GM12864 (cell line): ENCODE measurements around the gene AOPEP.

Experiments
- DNase-seq: peaks from one replicate; pipeline ENCODE4 v3.0.0-alpha.2; 2011; ENCODE audit warnings: low read depth
- H3K4me3 ChIP-seq: 2 replicates; pipeline ENCODE4 v1.5.1; 2011; ENCODE audit warnings: mild to moderate bottlenecking, low read depth, low read length, control low read depth
- CTCF ChIP-seq: IDR thresholded peaks from 2 replicates; pipeline ENCODE4 v1.5.1; 2011; ENCODE audit warnings: low read depth, mild to moderate bottlenecking, moderate library complexity, low read length, control low read depth, inconsistent platforms; ENCODE audit errors: missing control alignments

Gene AOPEP

GRCh38 chr9:94941211-94941875 lies 214.8 kb downstream of the AOPEP start:
- DNase-seq: no peak
- no peak for TF ChIP-seq CTCF
- no peak overlapping the region for H3K4me3 ChIP-seq

- no peak for TF ChIP-seq CTCF
- no peak overlapping the region for H3K4me3 ChIP-seq
Measured at GRCh38 chr9:94944626-94945025, 218.1 kb downstream of the AOPEP start.

GRCh38 chr9:94945197-94946144 lies 219.0 kb downstream of the AOPEP start:
- TF ChIP-seq CTCF: no peak
- H3K4me3 ChIP-seq: no peak overlapping the region
- DNase-seq: no peak

More at GRCh38 chr9:94944626-94945025, 218.1 kb downstream of the AOPEP start:
- no peak for DNase-seq

DNA sequence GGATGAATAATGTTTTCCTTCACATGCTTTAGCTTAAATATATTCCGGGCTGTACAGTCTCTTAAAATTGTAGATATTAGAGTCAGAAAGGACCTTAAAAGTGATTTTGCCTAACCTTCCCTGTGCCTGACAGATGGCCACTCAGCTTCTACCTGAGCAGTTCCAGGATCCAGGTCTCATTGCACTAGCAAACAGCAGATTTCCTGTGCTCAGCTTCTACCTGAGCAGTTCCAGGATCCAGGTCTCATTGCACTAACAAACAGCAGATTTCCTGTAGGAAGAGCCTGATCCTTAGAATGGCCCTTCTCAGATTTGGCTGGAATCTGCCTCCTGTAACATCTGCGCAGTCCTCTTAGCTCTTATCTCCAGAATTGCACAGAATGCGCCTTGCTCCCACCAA lies 219.8 kb downstream of the AOPEP start:
- no peak for TF ChIP-seq CTCF
- H3K4me3 ChIP-seq: no peak overlapping the region
- DNase-seq: no peak

DNA sequence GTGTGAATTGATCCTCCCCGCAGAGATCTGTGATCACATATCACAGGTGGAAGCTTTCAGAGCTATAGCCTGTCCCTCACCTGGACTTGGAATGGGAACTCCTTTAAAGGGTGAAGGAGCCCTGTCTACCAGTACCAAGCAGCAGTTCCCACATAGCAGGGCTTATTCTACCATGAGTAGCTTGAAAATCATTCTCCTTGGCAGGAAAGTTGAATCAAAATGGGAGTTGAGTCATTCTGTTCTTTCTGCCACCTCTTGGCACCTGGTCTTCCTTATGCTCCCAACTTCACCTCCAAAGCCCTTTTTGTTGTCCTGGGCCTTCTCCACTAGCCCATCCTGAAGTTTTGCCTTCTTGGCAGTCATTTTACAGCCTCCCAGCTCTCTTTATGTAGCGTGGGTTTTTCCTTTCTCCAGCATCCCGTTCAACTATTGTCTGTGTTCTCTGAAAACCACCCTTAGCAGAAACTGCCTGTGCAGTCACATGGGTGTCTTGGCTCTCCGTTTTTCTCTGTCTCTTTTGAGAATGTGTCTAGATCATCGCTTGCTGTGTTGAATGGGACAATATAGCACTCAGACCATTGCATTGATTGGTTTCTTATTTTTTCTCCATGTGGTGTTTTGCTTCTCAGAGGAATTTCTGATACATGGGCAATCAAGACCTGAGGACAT lies 222.2 kb downstream of the AOPEP start:
- no peak for TF ChIP-seq CTCF

DNA sequence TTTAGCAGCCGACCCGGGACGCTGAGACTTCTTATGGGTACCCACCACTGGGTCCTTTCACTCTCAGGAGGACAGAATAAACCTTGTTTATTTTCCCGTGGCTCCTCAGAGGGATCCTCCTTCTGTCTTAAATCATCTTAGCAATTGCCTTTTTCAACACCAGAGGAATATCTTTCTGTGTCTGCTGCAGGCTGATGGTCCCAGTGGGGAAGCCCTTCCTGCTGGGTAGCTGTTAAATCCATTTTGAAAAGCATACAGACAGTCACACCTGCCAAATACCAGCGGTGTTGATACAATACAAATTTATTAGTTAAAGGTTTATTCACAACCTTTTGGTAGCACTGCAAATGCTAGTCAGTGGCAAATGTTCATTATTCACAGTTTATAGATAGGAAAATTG lies 222.9 kb downstream of the AOPEP start:
- DNase-seq: no peak
- TF ChIP-seq CTCF: no peak
- H3K4me3 ChIP-seq: no peak overlapping the region

More for the DNA sequence above, 222.2 kb downstream of the AOPEP start:
- no peak for DNase-seq
- H3K4me3 ChIP-seq: no peak overlapping the region
